GM12878 (cell line): ENCODE results near the gene CCDC182. TPM values are rescaled to one million over a fixed set of nuclear protein-coding genes. Genes with fewer than 3 reads are reported as not detected.

Experiments used
- ATAC-seq: fragments of 200-7000 bp; cut with Tn5 transposase; 3 replicates; pipeline ENCODE4 v1.9.1; 2020; ENCODE audit warnings: mild to moderate bottlenecking, moderate library complexity
- BruUV-seq: library from RNA; stranded (reverse); fragments of 400-500 nt; replicated peaks from 2 replicates; lab custom pipeline; 2021; lab: Mats Ljungman, UMichigan
- CTCF ChIA-PET: fragments of 300-600 bp; sonication (Branson Sonifier 250); formaldehyde crosslinking; extraction: SDS; loops from one replicate; lab custom pipeline; 2021; ENCODE audit warnings: inconsistent platforms; lab: Yijun Ruan, JAX
- POLR2A ChIA-PET: fragments of 350-600 bp; formaldehyde crosslinking; extraction: SDS; loops from one replicate; lab custom pipeline; 2021; ENCODE audit warnings: inconsistent platforms; lab: Charles Lee
- RAD21 ChIA-PET: fragments of 300-600 bp; sonication (Branson Sonifier 250); formaldehyde crosslinking; loops from one replicate; lab custom pipeline; 2023; ENCODE audit warnings: antibody characterized with exemption; ENCODE audit not compliant: unreplicated experiment; lab: Charles Lee
- SMC1A ChIA-PET: fragments of 300-600 bp; sonication (Branson Sonifier 250); formaldehyde crosslinking; loops from one replicate; lab custom pipeline; 2023; ENCODE audit not compliant: unreplicated experiment, uncharacterized antibody; lab: Charles Lee
- DNase-seq: peaks from one replicate; pipeline ENCODE4 v3.0.0-alpha.2; 2011; ENCODE audit warnings: low read depth, low spot score
- FAIRE-seq: peaks from 3 replicates; lab custom pipeline; 2011; peaks lifted over from hg19 to GRCh38; lab: Jason Lieb, UNC
- H2AFZ ChIP-seq: 2 replicates; pipeline ENCODE4 v1.6.0; 2011; ENCODE audit warnings: low read depth, low read length, control low read depth; ENCODE audit not compliant: control insufficient read depth
- H3K27ac ChIP-seq: 2 replicates; pipeline ENCODE4 v1.5.1; 2011; ENCODE audit warnings: control low read depth; ENCODE audit not compliant: control insufficient read depth, insufficient read depth
- H3K27me3 ChIP-seq, 2 experiments: replicated peaks in 1 of 2; 2 replicates each; pipeline versions ENCODE4 v1.6.0 to v1.6.1; 2011; ENCODE audit warnings: low read length in 1 of 2; ENCODE audit not compliant: control insufficient read depth in 2 of 2, insufficient read depth in 2 of 2
- H3K36me3 ChIP-seq, 2 experiments: 2 replicates each; pipeline ENCODE4 v1.5.1; 2011; ENCODE audit warnings: low read length in 1 of 2; ENCODE audit not compliant: control insufficient read depth in 2 of 2, insufficient read depth in 2 of 2
- H3K4me1 ChIP-seq: 2 replicates; pipeline ENCODE4 v1.6.1; 2011; ENCODE audit warnings: mild to moderate bottlenecking, low read length, moderate library complexity, mixed read lengths; ENCODE audit not compliant: control insufficient read depth, insufficient read depth
- H3K4me2 ChIP-seq: 2 replicates; pipeline ENCODE4 v1.6.0; 2011; ENCODE audit warnings: control low read depth; ENCODE audit not compliant: control insufficient read depth, insufficient read depth
- H3K4me3 ChIP-seq: fragments of 200-600 bp; sonication (generic); 2 replicates; pipeline ENCODE4 v1.5.1; 2016
- H3K79me2 ChIP-seq: 2 replicates; pipeline ENCODE4 v1.6.0; 2011; ENCODE audit warnings: low read length; ENCODE audit not compliant: control insufficient read depth, insufficient read depth
- H3K9ac ChIP-seq: 2 replicates; pipeline ENCODE4 v1.8.0; 2011; ENCODE audit warnings: low read length, control low read depth, mixed read lengths; ENCODE audit not compliant: control insufficient read depth, insufficient read depth
- H3K9me3 ChIP-seq: replicated peaks from 3 replicates; pipeline ENCODE4 v1.5.1; 2011; ENCODE audit warnings: mild to moderate bottlenecking, low read length; ENCODE audit not compliant: control insufficient read depth, insufficient read depth
- H4K20me1 ChIP-seq: 2 replicates; pipeline ENCODE4 v1.6.0; 2011; ENCODE audit not compliant: control insufficient read depth, insufficient read depth
- ATF2 ChIP-seq: IDR thresholded peaks from 2 replicates; pipeline ENCODE4 v1.6.1; 2012; ENCODE audit warnings: low read length, inconsistent platforms
- CREM ChIP-seq: IDR thresholded peaks from 2 replicates; pipeline ENCODE4 v1.6.1; 2014; ENCODE audit warnings: antibody characterized with exemption, low read depth
- GATAD2B ChIP-seq: fragments of 450-650 bp; conservative IDR thresholded peaks from 2 replicates; pipeline ENCODE4 v1.6.1; 2017; ENCODE audit warnings: low read depth, mild to moderate bottlenecking, moderate library complexity
- KLF5 ChIP-seq: fragments of 450-650 bp; IDR thresholded peaks from 2 replicates; pipeline ENCODE4 v1.6.1; 2014; ENCODE audit warnings: mild to moderate bottlenecking; ENCODE audit not compliant: partially characterized antibody
- NFYB ChIP-seq: IDR thresholded peaks from 2 replicates; pipeline ENCODE4 v1.6.1; 2011; ENCODE audit warnings: low read depth, mild to moderate bottlenecking, low read length, improper control_type of control experiment, moderate library complexity; ENCODE audit not compliant: insufficient read depth
- RFX5 ChIP-seq: IDR thresholded peaks from 2 replicates; pipeline ENCODE4 v1.6.1; 2011; ENCODE audit warnings: low read depth, low read length, improper control_type of control experiment
- USF2 ChIP-seq: IDR thresholded peaks from 2 replicates; pipeline ENCODE4 v1.6.1; 2011; ENCODE audit warnings: low read depth, low read length, improper control_type of control experiment, borderline replicate concordance
- WGBS: methylation state at CpG from one replicate; pipeline ENCODE4 v1.1.6; 2016; ENCODE audit warnings: low lambda C conversion rate; ENCODE audit not compliant: insufficient replicate concordance, insufficient coverage; ENCODE audit errors: missing lambda C conversion rate; 5-methylcytosine and 5-hydroxymethylcytosine counted together
- in situ Hi-C: fragments of 300-500 bp; cut with MboI; formaldehyde crosslinking; loops from 9 replicates; pipeline ENCODE4 v1.14.3; 2018; ENCODE audit warnings: mixed read lengths
- intact Hi-C: fragments of 100-400 bp; cut with micrococcal nuclease; formaldehyde crosslinking; loops from one replicate; pipeline ENCODE4 v1.14.2; 2022; ENCODE audit not compliant: unreplicated experiment
- polyA plus RNA-seq, 11 experiments: library from polyadenylated mRNA; depleted of rRNA in 4 of 11; unstranded in 6 of 11; stranded (reverse) in 5 of 11; fragments of >200 nt; fragmentation: Nextera tagmentation in 4 of 11; fragmentation: Illumina TruSeq in 1 of 11; extraction: Ambion mirVana in 4 of 11; extraction: Trizol in 1 of 11; gene quantifications; 1 replicate in 1 of 11; 2 replicates in 10 of 11; pipeline versions ENCODE4 v1.2.1 to v1.2.3, GENCODE V29; 2011 to 2016; ENCODE audit warnings: inconsistent platforms in 2 of 11, missing spikeins in 2 of 11, low read depth in 1 of 11
- total RNA-seq, 4 experiments: library from RNA; depleted of rRNA in 3 of 4; stranded (reverse); fragments of >200 nt in 3 of 4; fragmentation: Illumina TruSeq in 1 of 4; extraction: Trizol in 1 of 4; gene quantifications; 2 replicates each; pipeline versions ENCODE4 v1.2.1 to v1.2.3, GENCODE V29; 2013 to 2021
- TF ChIP-seq, protein P1 (sequence below): fragments of 150-350 bp; IDR thresholded peaks from 2 replicates; pipeline ENCODE4 v1.6.1; 2016; ENCODE audit warnings: low read depth, low read length
- TF ChIP-seq, protein P2 (sequence below): IDR thresholded peaks from 2 replicates; pipeline ENCODE4 v1.6.1; 2012; ENCODE audit warnings: low read depth, low read length, improper control_type of control experiment

CCDC182 gene
- total and polyA plus RNA-seq, 10 of the 15 experiments (the other 5 are each of a cell fraction or from before 2014, with no cell fraction given): not detected

DNA sequence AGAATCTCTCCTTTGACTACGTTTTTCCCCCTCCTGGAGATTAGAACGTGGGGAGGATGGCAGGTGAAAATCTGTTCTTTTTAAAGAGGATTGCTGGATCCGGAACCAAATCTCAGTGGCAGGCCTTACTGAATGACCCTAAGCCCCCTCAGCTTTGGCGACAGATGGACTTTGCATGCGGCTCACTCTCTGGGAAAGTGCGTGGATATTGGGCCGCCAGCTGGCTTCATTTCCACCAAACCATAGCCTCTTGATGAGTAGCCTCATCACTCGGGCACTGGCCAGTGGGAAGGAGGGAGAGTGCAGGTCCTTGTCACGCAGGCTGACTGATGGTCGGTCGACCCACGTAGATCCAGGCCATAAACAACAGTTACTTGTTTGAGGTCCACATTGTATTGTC, 31.3 kb upstream of the CCDC182 start:
- RAD21 ChIA-PET: no interaction called here

DNA sequence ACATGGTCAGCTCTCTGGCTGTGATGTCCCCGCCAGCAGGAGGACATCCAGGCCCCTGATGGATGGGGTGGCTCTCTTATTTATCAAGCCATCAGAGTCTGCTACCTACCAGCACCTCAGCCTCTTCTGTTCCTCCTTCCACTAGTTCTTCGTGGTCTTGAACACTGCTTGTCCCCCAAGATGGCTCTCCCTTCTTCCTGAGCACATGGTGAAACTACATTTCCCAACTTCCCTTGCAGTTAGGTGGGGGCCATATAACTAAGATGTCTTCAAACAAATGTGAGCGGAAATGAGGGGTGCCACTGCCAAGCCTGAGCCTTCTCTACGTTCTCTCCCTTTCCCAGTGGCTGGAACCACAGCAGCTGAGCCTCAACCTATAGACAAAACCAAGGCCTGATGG, 29.8 kb upstream of the CCDC182 start:
- no peaks in the 10 kb centered on the region; a peak in 3 of 4 replicates for H3K27me3 ChIP-seq
- no peak overlapping the region for H3K4me2 ChIP-seq
- ChIA-PET SMC1A (no interaction called here), CTCF (interaction anchor here (3.6 kb wide), 1 partner anchor 9 kb away, joined by 21 read pairs; no protein-coding TSS in a partner anchor), RAD21 (no interaction called here), POLR2A (no interaction called here)
- ATAC-seq: no peak
- H3K36me3 ChIP-seq: no peaks in the 10 kb centered on the region
- H3K27ac ChIP-seq: no peak overlapping the region
- intact Hi-C loops (no loop called here), in situ Hi-C loops (no loop called here)
- no peak overlapping the region for H2AFZ ChIP-seq
- H3K4me3 ChIP-seq: no peak overlapping the region
- no TSS peak for BruUV-seq
- no peaks in the 10 kb centered on the region for H3K4me1 ChIP-seq
- no peaks in the 10 kb centered on the region for H3K9me3 ChIP-seq
- no peaks in the 10 kb centered on the region for H4K20me1 ChIP-seq
- 43% methylated on average over 4 of the region's 4 CpGs for WGBS
- H3K79me2 ChIP-seq: no peaks in the 10 kb centered on the region
- no peak for DNase-seq
- no peak for FAIRE-seq
- no peak overlapping the region for H3K9ac ChIP-seq
- no peak for TF ChIP-seq RFX5
- TF ChIP-seq, protein P1, sequence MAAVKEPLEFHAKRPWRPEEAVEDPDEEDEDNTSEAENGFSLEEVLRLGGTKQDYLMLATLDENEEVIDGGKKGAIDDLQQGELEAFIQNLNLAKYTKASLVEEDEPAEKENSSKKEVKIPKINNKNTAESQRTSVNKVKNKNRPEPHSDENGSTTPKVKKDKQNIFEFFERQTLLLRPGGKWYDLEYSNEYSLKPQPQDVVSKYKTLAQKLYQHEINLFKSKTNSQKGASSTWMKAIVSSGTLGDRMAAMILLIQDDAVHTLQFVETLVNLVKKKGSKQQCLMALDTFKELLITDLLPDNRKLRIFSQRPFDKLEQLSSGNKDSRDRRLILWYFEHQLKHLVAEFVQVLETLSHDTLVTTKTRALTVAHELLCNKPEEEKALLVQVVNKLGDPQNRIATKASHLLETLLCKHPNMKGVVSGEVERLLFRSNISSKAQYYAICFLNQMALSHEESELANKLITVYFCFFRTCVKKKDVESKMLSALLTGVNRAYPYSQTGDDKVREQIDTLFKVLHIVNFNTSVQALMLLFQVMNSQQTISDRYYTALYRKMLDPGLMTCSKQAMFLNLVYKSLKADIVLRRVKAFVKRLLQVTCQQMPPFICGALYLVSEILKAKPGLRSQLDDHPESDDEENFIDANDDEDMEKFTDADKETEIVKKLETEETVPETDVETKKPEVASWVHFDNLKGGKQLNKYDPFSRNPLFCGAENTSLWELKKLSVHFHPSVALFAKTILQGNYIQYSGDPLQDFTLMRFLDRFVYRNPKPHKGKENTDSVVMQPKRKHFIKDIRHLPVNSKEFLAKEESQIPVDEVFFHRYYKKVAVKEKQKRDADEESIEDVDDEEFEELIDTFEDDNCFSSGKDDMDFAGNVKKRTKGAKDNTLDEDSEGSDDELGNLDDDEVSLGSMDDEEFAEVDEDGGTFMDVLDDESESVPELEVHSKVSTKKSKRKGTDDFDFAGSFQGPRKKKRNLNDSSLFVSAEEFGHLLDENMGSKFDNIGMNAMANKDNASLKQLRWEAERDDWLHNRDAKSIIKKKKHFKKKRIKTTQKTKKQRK: no peak
- TF ChIP-seq USF2: no peak
- TF ChIP-seq KLF5: no peak
- no peak for TF ChIP-seq ATF2

More for the DNA sequence above, 31.3 kb upstream of the CCDC182 start:
- H3K27me3 ChIP-seq: no peaks in the 10 kb centered on the region; a peak in 3 of 4 replicates
- H3K27ac ChIP-seq: no peak overlapping the region
- no peaks in the 10 kb centered on the region for H3K36me3 ChIP-seq
- SMC1A ChIA-PET: no interaction called here
- no peak overlapping the region for H3K9ac ChIP-seq
- intact Hi-C loops (no loop called here), in situ Hi-C loops (no loop called here)
- CTCF ChIA-PET: interaction anchor here (0.6 to 3.6 kb wide), 4 partner anchors 7 to 29 kb away, joined by 3 to 21 read pairs (median 3); no protein-coding TSS in a partner anchor
- no peaks in the 10 kb centered on the region for H3K4me1 ChIP-seq
- H3K79me2 ChIP-seq: no peaks in the 10 kb centered on the region
- no TSS peak for BruUV-seq
- POLR2A ChIA-PET: no interaction called here
- no peak for DNase-seq
- no peak overlapping the region for H3K4me3 ChIP-seq
- H2AFZ ChIP-seq: no peak overlapping the region
- no peak for ATAC-seq
- no peaks in the 10 kb centered on the region for H3K9me3 ChIP-seq
- H3K4me2 ChIP-seq: no peak overlapping the region
- 37% methylated on average over 12 of the region's 12 CpGs for WGBS
- FAIRE-seq: no peak
- H4K20me1 ChIP-seq: no peaks in the 10 kb centered on the region
- TF ChIP-seq GATAD2B: no peak
- TF ChIP-seq NFYB: no peak
- TF ChIP-seq, protein P2, sequence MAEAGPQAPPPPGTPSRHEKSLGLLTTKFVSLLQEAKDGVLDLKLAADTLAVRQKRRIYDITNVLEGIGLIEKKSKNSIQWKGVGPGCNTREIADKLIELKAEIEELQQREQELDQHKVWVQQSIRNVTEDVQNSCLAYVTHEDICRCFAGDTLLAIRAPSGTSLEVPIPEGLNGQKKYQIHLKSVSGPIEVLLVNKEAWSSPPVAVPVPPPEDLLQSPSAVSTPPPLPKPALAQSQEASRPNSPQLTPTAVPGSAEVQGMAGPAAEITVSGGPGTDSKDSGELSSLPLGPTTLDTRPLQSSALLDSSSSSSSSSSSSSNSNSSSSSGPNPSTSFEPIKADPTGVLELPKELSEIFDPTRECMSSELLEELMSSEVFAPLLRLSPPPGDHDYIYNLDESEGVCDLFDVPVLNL: no peak
- no peak for TF ChIP-seq CREM
